NCI-H446 (cell line): ENCODE data around the gene MMS19.
"Not testable (repeated sequence)": the region's sequence is repeated elsewhere in the genome, so short reads cannot be mapped to it uniquely, and the experiment has no call there.

Experiments
- DNase-seq, 2 experiments: peaks; one replicate each; lab custom pipeline; 2025; lab: John Stamatoyannopoulos, UW

The MMS19 gene

GRCh38 chr10:97498076-97498840 is at the start of gene MMS19:
Gene MMS19, minus strand, starts transcription at chr10:97498422. Its CDS starts 38 bp downstream, at chr10:97498384.
- peak; percentile 84 to 97 for DNase-seq

GRCh38 chr10:97547962-97548361 is 49.7 kb upstream of the MMS19 start:
- DNase-seq, result no peak

- no peak for DNase-seq
These were observed 49.0 kb upstream of the MMS19 start for GRCh38 chr10:97547271-97547600.

- DNase-seq, result no peak
These were observed 48.4 kb upstream of the MMS19 start for GRCh38 chr10:97546456-97547270.

GRCh38 chr10:97543025-97543546 is 44.9 kb upstream of the MMS19 start:
- peak in 1 of 2 experiments; percentile 31 for DNase-seq

GRCh38 chr10:97542169-97543024 is 44.2 kb upstream of the MMS19 start:
- DNase-seq, result peak in 1 of 2 experiments; percentile 74

GRCh38 chr10:97540669-97541500 is 42.7 kb upstream of the MMS19 start:
- DNase-seq, result no peak

- DNase-seq, result no peak
These were observed 41.4 kb upstream of the MMS19 start for GRCh38 chr10:97539523-97540200.

- no peak for DNase-seq
These were observed 40.6 kb upstream of the MMS19 start for GRCh38 chr10:97538839-97539238.

- DNase-seq, result no peak
These were observed 40.2 kb upstream of the MMS19 start for GRCh38 chr10:97538411-97538810.

GRCh38 chr10:97537186-97537869 is 39.1 kb upstream of the MMS19 start:
- DNase-seq, result no peak

- peak in 1 of 2 experiments; percentile 13 for DNase-seq
These were observed 36.6 kb upstream of the MMS19 start for GRCh38 chr10:97534746-97535367.

- DNase-seq, result no peak
These were observed 35.7 kb upstream of the MMS19 start for GRCh38 chr10:97533888-97534287.

GRCh38 chr10:97532935-97533671 is 34.9 kb upstream of the MMS19 start:
- DNase-seq, result no peak

- DNase-seq, result no peak
These were observed 33.3 kb upstream of the MMS19 start for GRCh38 chr10:97531401-97531986.

GRCh38 chr10:97529685-97530465 is 31.7 kb upstream of the MMS19 start:
- DNase-seq, result no peak

GRCh38 chr10:97528876-97529275 is 30.7 kb upstream of the MMS19 start:
- not testable (repeated sequence) for DNase-seq
